ENCODE measurements around the gene PXDN.

- TF ChIP-seq CTCF (IDR thresholded peaks at IDR 0.05; ENCODE audit: borderline replicate concordance, extremely low read depth, low read length, poor library complexity, severe bottlenecking) (no peak), EZH2 (IDR thresholded peaks at IDR 0.05; ENCODE audit: borderline replicate concordance, low read depth, low read length, severe bottlenecking) (no peak)
Observed at GRCh38 chr2:1766851-1767811, 22.8 kb upstream of the PXDN start.
